ENCODE data around the gene MC1R.

- TF ChIP-seq CTCF (IDR thresholded peaks at IDR 0.05) = no peak
- no peak for TF ChIP-seq POLR2A (IDR thresholded peaks at IDR 0.05)
These were observed 27.9 kb downstream of the MC1R start for GRCh38 chr16:89946515-89946914.
